ENCODE data around the gene GLDC.

GLDC gene

GRCh38 chr9:6677803-6678202 lies 32.3 kb upstream of the GLDC start:
- Histone ChIP-seq H3K36me3 (replicated peaks; ENCODE audit: insufficient read depth, low read length) (no peaks in the 10 kb centered on the region), H2AFZ (ENCODE audit: low read length) (no peak overlapping the region), H3K9ac (ENCODE audit: low read length) (no peak overlapping the region), H3K4me1 (ENCODE audit: low read length) (peaks cover 11% of the 10 kb centered on the region), H3K27ac (ENCODE audit: low read length) (no peak overlapping the region), H3K9me2 (replicated peaks; ENCODE audit: insufficient read depth, low read length) (no peaks in the 10 kb centered on the region), H3K27me3 (replicated peaks; ENCODE audit: insufficient read depth, low read length) (no peaks in the 10 kb centered on the region), H3K4me2 (ENCODE audit: low read depth, low read length) (no peak overlapping the region), H3F3A (ENCODE audit: insufficient read depth, low read length) (peaks cover 34% of the 10 kb centered on the region), H3K4me3 (ENCODE audit: low read length) (no peak overlapping the region), H4K20me1 (ENCODE audit: insufficient read depth, low read length) (no peaks in the 10 kb centered on the region), H3K9me3 (replicated peaks; ENCODE audit: insufficient read depth, low read length) (no peaks in the 10 kb centered on the region), H3K79me2 (ENCODE audit: low read length) (no peaks in the 10 kb centered on the region)
- DNase-seq: no peak
- no peak for TF ChIP-seq CTCF (IDR thresholded peaks at IDR 0.05; ENCODE audit: low read length)
- TF ChIP-seq EZH2 (optimal IDR thresholded peaks at IDR 0.05; ENCODE audit: low read depth, low read length): no peak
- TF ChIP-seq EZH2phosphoT487 (IDR thresholded peaks at IDR 0.05; ENCODE audit: low read length): no peak

GRCh38 chr9:6676254-6676921 lies 30.9 kb upstream of the GLDC start:
- peaks cover 20% of the 10 kb centered on the region for H3F3A ChIP-seq (ENCODE audit: insufficient read depth, low read length)
- DNase-seq: no peak
- H3K4me3 ChIP-seq (ENCODE audit: low read length): no peak overlapping the region
- H3K4me2 ChIP-seq (ENCODE audit: low read depth, low read length): no peak overlapping the region
- H3K79me2 ChIP-seq (ENCODE audit: low read length): no peaks in the 10 kb centered on the region
- no peaks in the 10 kb centered on the region for H3K36me3 ChIP-seq (replicated peaks; ENCODE audit: insufficient read depth, low read length)
- H3K9me2 ChIP-seq (replicated peaks; ENCODE audit: insufficient read depth, low read length): no peaks in the 10 kb centered on the region
- no peak for TF ChIP-seq CTCF (IDR thresholded peaks at IDR 0.05; ENCODE audit: low read length)
- no peak for TF ChIP-seq EZH2phosphoT487 (IDR thresholded peaks at IDR 0.05; ENCODE audit: low read length)
- TF ChIP-seq EZH2 (optimal IDR thresholded peaks at IDR 0.05; ENCODE audit: low read depth, low read length): no peak
- no peak overlapping the region for H2AFZ ChIP-seq (ENCODE audit: low read length)
- H3K9ac ChIP-seq (ENCODE audit: low read length): no peak overlapping the region
- no peaks in the 10 kb centered on the region for H4K20me1 ChIP-seq (ENCODE audit: insufficient read depth, low read length)
- H3K9me3 ChIP-seq (replicated peaks; ENCODE audit: insufficient read depth, low read length): no peaks in the 10 kb centered on the region
- peaks cover 12% of the 10 kb centered on the region for H3K4me1 ChIP-seq (ENCODE audit: low read length)
- H3K27ac ChIP-seq (ENCODE audit: low read length): no peak overlapping the region
- H3K27me3 ChIP-seq (replicated peaks; ENCODE audit: insufficient read depth, low read length): no peaks in the 10 kb centered on the region

- Histone ChIP-seq H3F3A (ENCODE audit: insufficient read depth, low read length) (peaks cover 11% of the 10 kb centered on the region), H3K9ac (ENCODE audit: low read length) (no peak overlapping the region), H3K27me3 (replicated peaks; ENCODE audit: insufficient read depth, low read length) (no peaks in the 10 kb centered on the region), H3K27ac (ENCODE audit: low read length) (no peak overlapping the region), H3K4me1 (ENCODE audit: low read length) (peaks cover 12% of the 10 kb centered on the region), H4K20me1 (ENCODE audit: insufficient read depth, low read length) (no peaks in the 10 kb centered on the region), H3K9me2 (replicated peaks; ENCODE audit: insufficient read depth, low read length) (no peaks in the 10 kb centered on the region), H3K36me3 (replicated peaks; ENCODE audit: insufficient read depth, low read length) (no peaks in the 10 kb centered on the region), H3K4me3 (ENCODE audit: low read length) (no peak overlapping the region), H3K9me3 (replicated peaks; ENCODE audit: insufficient read depth, low read length) (no peaks in the 10 kb centered on the region), H3K79me2 (ENCODE audit: low read length) (no peaks in the 10 kb centered on the region), H3K4me2 (ENCODE audit: low read depth, low read length) (no peak overlapping the region), H2AFZ (ENCODE audit: low read length) (no peak overlapping the region)
- TF ChIP-seq EZH2phosphoT487 (IDR thresholded peaks at IDR 0.05; ENCODE audit: low read length) (no peak), CTCF (IDR thresholded peaks at IDR 0.05; ENCODE audit: low read length) (no peak), EZH2 (optimal IDR thresholded peaks at IDR 0.05; ENCODE audit: low read depth, low read length) (no peak)
- no peak for DNase-seq
Observed at GRCh38 chr9:6675268-6675667, 29.7 kb upstream of the GLDC start.

Data from MM.1S (cell line).